22Rv1 (cell line): ENCODE results near the gene NPHP4.

Source experiments
- H3K27ac ChIP-seq: fragments of 450-650 bp; 2 replicates; pipeline ENCODE4 v1.5.1; 2017
- CTCF ChIP-seq: fragments of 450-650 bp; IDR thresholded peaks from 2 replicates; pipeline ENCODE4 v1.5.1; 2017; ENCODE audit warnings: mild to moderate bottlenecking
- ZFX ChIP-seq: fragments of 450-650 bp; IDR thresholded peaks from 2 replicates; pipeline ENCODE4 v1.6.1; 2017; ENCODE audit warnings: antibody characterized with exemption, borderline replicate concordance

NPHP4 gene

GRCh38 chr1:6002714-6003501, 10.7 kb upstream of the NPHP4 start:
- TF ChIP-seq CTCF: no peak
- no peak for TF ChIP-seq ZFX
- no peak overlapping the region for H3K27ac ChIP-seq

GRCh38 chr1:6001992-6002576, 9.9 kb upstream of the NPHP4 start:
- TF ChIP-seq CTCF: no peak
- no peak for TF ChIP-seq ZFX
- no peak overlapping the region for H3K27ac ChIP-seq

GRCh38 chr1:6000444-6001288, 8.4 kb upstream of the NPHP4 start:
- TF ChIP-seq CTCF (no peak), ZFX (no peak)
- no peak overlapping the region for H3K27ac ChIP-seq

GRCh38 chr1:5999711-6000443, 7.7 kb upstream of the NPHP4 start:
- TF ChIP-seq CTCF (no peak), ZFX (no peak)

GRCh38 chr1:5998906-5999301, 6.7 kb upstream of the NPHP4 start:
- no peak for TF ChIP-seq CTCF
- no peak for TF ChIP-seq ZFX

More at GRCh38 chr1:5999711-6000443, 7.7 kb upstream of the NPHP4 start:
- H3K27ac ChIP-seq: no peak overlapping the region

GRCh38 chr1:5998051-5998905, 6.1 kb upstream of the NPHP4 start:
- H3K27ac ChIP-seq: no peak overlapping the region
- TF ChIP-seq ZFX (no peak), CTCF (no peak)

More at GRCh38 chr1:5998906-5999301, 6.7 kb upstream of the NPHP4 start:
- H3K27ac ChIP-seq: no peak overlapping the region
